ENCODE data around the gene RPLP1. TPM values are rescaled to one million over a fixed set of nuclear protein-coding genes. Genes with fewer than 3 reads are reported as not detected.

RPLP1 gene
- total and polyA plus RNA-seq, 2 of the 8 experiments (the other 6 are each of a cell fraction or from before 2014, with no cell fraction given): 2,089 to 4,387 TPM

- TF ChIP-seq USF2 (IDR thresholded peaks at IDR 0.05; ENCODE audit: low read length) (no peak), TCF12 (IDR thresholded peaks at IDR 0.05; ENCODE audit: low read depth, low read length) (no peak), SIRT6 (IDR thresholded peaks at IDR 0.05; ENCODE audit: low read length) (no peak), SRF (IDR thresholded peaks at IDR 0.05; ENCODE audit: low read depth, low read length) (no peak), KDM1A (IDR thresholded peaks at IDR 0.05; ENCODE audit: borderline replicate concordance, low read length) (no peak), SP1 (IDR thresholded peaks at IDR 0.05; ENCODE audit: low read depth, low read length) (no peak), POLR2AphosphoS5 (IDR thresholded peaks at IDR 0.05; ENCODE audit: low read depth, low read length) (no peak), POU5F1 (IDR thresholded peaks at IDR 0.05; ENCODE audit: low read depth, low read length) (no peak), EGR1 (IDR thresholded peaks at IDR 0.05; ENCODE audit: borderline replicate concordance, low read depth, low read length) (no peak), ZNF274 (IDR thresholded peaks at IDR 0.05; ENCODE audit: borderline replicate concordance, extremely low read depth, low read length) (no peak), PHF8 (conservative IDR thresholded peaks at IDR 0.05; ENCODE audit: low read depth, low read length) (no peak)
These were observed 48.8 kb downstream of the RPLP1 start (continued) for GRCh38 chr15:69501456-69501855.

All from H1 (cell line).